NCI-H524 (cell line): ENCODE measurements around the gene ATP5MK.
"Not testable (repeated sequence)": the region's sequence is repeated elsewhere in the genome, so short reads cannot be mapped to it uniquely, and the experiment has no call there.

Source experiments
- DNase-seq, 2 experiments: peaks; one replicate each; lab custom pipeline; 2025; lab: John Stamatoyannopoulos, UW

The ATP5MK gene

GRCh38 chr10:103396789-103397087, 463 bp upstream of the ATP5MK start:
- no peak for DNase-seq

DNA sequence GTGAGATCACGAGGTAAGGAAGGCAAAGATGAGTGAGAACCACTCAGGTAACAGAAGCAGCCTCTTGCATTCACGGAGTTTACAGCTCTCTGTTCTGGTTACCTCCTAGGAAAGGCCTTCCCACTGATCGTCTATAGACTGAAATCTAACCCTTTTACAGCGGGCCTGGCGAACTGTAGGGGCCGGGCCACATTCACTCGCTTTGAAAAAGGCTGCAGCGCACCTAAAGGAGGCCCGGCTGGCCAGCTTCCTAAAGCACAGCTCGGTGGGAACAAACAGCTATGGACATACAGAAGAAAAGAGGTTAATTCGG, 565 bp downstream of the ATP5MK start:
- DNase-seq: no peak

DNA sequence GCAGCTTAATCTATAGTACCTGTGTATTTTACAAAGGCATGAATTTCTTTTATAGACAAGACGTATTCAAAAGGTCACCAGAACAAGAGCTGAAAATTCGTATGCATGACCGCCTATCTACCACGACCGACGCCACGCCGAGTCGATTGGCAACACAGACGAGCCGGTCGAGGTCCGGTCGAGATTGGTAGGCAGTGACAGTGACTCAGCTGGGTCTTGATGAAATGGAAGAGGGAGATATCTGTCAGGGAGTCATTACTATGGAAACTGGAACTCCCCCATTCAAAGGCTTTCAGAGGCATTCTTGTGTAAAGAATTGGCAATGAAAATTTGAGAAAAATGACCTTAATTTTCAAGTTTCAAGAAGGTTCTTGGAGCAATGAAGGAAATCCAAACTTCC, 2.1 kb downstream of the ATP5MK start:
- DNase-seq: no peak

DNA sequence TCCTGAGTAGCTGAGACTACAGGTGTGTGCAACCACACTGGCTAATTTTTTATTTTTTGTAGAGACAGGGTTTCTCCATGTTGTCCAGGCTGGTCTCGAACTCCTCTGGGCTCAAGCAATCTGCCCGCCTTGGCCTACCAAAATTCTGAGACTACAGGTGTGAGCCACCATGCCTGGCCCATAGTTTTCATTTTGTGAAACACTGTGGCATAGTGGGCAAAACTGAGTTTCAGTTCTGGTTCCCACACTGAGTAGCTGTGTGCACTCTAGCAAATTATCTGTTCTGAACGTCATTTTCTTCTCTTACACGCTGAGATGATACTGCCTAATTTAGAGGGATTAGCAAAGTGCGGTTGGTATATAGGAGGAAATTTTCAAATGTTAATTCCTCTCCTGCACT, 13.5 kb downstream of the ATP5MK start:
- no peak for DNase-seq

GRCh38 chr10:103374263-103374662, 22.0 kb downstream of the ATP5MK start:
- no peak for DNase-seq

- DNase-seq: no peak
Measured at GRCh38 chr10:103373544-103373943, 22.7 kb downstream of the ATP5MK start.

DNA sequence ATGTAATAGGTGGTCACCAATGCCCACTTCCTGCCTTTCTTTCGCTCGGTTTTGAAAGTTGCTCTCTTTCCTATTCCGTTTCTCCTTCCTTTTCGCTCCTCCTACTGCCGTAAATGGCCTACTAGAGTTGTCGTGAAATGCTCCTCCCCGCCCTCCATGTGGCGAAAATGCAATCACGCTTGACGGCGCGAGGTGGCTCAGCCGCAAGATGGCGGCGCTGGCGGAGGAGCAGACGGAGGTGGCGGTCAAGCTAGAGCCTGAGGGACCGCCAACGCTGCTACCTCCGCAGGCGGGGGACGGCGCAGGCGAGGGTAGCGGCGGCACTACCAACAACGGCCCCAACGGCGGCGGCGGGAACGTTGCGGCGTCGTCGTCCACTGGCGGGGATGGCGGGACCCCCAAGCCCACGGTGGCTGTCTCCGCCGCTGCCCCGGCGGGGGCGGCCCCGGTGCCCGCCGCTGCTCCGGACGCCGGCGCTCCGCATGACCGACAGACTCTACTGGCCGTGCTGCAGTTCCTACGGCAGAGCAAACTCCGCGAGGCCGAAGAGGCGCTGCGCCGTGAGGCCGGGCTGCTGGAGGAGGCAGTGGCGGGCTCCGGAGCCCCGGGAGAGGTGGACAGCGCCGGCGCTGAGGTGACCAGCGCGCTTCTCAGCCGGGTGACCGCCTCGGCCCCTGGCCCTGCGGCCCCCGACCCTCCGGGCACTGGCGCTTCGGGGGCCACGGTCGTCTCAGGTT, 28.3 kb downstream of the ATP5MK start, which contains the start of gene TAF5:
TAF5 (plus strand) TSS at position 195 of the 737 bp plus-strand sequence; CDS start at position 209, 14 bp downstream.
- DNase-seq: peak; percentile 55 to 81

- DNase-seq: no peak
Measured at GRCh38 chr10:103367379-103367781, 28.9 kb downstream of the ATP5MK start.

DNA sequence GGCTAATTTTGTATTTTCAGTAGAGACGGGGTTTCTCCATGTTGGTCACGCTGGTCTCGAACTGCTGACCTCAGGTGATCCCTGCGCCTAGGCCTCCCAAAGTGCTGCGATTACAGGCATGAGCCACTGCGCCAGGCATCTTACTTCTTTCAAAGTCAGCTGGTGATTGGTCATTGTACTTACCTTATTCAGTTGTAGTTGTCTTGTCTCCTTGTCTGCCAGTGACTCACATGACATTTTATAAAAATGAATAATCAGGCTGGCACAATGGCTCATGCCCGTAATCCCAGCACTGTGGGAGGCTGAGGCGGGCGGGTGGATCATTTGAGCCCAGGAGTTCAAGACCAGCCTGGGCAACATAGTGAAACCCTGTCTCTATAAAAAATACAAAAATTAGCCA, 35.5 kb downstream of the ATP5MK start:
- DNase-seq: not testable (repeated sequence)

- DNase-seq: not testable (repeated sequence)
Measured at GRCh38 chr10:103359493-103359892, 36.8 kb downstream of the ATP5MK start.

DNA sequence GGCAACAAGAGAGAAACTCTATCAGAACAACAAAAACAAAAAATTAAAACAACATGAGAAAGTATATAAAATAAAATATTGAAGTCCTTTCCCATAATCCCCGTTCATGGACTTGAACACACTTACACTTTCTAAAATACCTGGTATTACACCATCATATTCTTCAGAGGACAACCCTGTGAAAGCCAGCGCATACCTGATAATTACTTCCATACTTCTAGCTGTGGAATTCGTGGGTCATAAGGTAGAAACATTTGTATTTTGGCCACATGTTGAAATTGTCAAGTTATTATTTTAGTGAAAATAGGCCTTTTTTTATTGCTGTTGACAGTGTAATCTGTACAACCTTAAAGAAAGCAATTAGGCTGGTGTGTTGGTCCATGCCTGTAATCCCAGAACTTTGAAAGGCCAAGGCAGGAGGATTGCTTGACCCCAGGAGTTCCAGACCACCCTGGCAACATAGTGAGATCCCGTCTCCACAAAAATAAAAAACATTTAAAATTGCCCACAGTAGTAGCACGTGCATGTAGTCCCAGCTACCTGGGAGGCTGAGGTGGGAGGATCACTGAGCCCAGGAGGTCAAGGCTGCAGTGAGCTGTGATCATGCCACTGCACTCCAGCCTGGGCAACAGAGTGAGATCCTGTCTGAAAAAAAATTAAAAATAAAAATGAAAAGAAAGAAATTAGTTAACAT, 40.2 kb downstream of the ATP5MK start:
- no peak for DNase-seq

- DNase-seq: not testable (repeated sequence)
Measured at GRCh38 chr10:103354567-103354966, 41.7 kb downstream of the ATP5MK start.

- DNase-seq: no peak
Measured at GRCh38 chr10:103353281-103353680, 43.0 kb downstream of the ATP5MK start.

- peak; percentile 49 to 61 for DNase-seq
Measured at GRCh38 chr10:103350517-103351260, 45.6 kb downstream of the ATP5MK start, which contains the start of gene PCGF6. Gene PCGF6, minus strand, starts transcription at chr10:103351140. Its CDS starts 74 bp downstream, at chr10:103351066.

DNA sequence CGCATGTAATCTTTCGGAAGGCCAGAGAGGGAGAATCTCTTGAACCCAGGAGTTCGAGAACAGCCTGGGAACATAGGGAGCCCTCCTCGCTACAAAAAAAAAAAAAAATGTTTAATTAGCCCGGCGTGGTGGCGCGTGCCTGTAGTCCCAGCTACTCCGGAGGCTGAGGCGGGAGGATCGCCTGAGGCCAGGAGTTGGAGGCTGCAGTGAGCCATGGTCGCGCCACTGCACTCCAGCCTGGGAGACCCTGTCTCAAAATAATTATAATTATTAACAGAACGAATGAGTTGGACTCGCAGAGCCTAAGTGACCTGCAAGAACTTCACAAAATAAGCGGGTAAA, 46.1 kb downstream of the ATP5MK start:
- DNase-seq: no peak
